Activated CD8-positive, alpha-beta memory T cell treated with anti-CD3 and anti-CD28 coated beads for 4 hours (primary cell): ENCODE results near the gene XIRP1.
"Not testable (repeated sequence)": the region's sequence is repeated elsewhere in the genome, so short reads cannot be mapped to it uniquely, and the experiment has no call there.

Experiments used
- DNase-seq, 2 donors: peaks; one replicate each; pipeline ENCODE4 v3.0.0-alpha.2; 2020; ENCODE audit warnings: low read depth in 2 of 2

XIRP1 gene

DNA sequence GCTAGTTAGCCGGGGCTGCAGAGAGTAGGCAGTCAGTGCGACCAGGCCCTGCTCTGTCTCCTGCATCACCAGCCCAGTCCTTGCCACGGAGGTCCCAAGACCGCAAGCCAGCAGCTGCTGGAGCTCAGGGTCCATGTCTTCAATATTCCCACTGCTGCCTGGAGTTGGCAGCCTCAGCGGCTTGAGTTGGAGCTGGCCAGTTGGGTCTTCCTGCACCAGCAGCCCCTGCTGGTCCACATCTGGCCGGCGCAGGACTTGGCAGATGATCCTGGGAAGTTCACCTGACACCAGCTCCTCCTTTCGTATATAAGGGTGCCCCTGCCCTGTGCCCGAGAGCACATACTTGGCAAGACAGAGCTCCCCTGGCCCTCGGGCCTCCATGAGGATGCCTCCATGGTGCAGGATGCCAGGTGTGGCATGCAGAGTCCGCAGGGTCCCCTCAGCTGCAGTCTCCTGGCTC, 5.7 kb downstream of the XIRP1 start:
- no peak for DNase-seq

DNA sequence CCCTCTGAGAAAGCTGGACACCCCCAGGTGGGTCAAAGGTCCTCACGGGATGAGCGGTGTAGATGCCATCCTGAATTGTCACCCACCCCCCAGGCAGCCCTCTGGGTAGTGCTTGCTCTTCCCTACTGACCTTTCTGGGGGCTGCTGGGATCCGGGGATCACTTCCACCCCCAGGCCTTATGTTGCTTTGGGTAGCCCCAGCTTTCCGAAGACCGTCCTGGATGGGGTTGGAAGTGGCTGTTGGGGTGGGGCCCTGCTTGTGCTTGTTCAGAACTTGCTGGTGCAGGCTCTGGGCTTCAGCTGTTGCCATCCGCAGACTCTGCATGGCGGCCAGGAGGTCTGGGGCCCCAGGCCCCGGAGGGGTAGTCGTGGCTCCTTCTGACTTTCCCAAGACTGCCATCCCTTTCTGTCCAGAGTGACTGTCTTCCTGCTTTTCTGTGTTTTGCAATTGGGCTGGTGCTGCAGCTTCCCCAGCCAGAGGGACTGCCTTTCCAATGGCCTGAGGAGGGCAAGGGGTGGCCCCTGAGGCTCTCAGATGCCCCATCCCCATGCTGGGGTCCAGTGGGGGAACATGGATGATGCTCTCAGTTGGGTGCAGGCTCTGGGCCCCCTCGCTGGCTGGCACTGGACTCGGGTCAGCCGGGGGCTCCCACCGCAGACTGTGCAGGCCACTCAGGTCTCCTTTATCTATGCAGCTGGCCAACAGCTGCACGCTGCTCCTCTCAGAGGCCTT, 6.3 kb downstream of the XIRP1 start:
- no peak for DNase-seq

DNA sequence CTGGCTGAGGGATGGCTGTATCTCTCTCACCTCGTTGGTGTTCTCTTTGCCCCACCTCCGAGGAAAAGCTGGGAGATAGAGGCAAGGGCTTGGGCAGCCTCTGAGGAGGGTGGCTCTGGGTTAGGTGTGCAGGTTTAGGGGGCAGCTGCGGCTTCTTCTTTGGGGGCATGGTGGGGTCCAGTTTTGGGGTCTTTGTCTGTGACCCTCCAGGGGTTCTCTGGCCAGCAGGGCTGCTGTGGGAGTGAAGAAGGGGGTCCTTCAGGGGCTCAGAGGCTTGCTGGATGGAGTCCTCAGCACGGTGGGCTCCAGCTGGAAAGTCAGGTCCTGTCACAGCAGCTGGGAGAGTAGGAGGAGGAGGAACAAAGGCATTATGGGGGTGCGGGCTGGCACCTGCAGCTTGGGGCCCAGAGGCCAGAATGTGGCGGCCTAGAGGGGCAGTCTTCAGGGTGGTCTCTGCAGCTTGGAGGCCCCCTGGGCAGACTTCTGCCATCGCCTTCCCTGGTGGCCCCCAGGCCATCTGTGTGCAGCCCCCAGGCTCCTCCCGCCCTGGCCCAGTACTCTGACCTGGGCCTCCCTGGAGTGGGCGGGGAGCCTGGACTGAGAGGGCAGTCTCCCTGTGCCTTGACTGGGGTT, 7.0 kb downstream of the XIRP1 start:
- DNase-seq = no peak

DNA sequence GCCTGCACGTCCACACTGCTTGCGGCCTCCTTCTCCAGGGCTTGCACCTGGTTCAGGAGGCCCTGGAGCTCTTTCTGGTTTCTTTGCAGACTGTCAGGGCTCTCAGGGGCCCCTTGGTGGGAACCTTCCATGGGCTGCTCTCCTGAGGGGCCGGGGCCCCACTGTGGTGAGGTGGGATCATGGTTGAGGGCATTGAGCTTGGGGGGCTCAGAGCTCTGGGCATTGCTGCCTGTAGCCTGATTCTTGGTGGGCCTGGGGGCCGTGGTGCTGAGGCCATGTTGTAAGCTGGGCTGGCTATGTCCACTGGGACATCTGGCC, 7.5 kb downstream of the XIRP1 start:
- DNase-seq = no peak

DNA sequence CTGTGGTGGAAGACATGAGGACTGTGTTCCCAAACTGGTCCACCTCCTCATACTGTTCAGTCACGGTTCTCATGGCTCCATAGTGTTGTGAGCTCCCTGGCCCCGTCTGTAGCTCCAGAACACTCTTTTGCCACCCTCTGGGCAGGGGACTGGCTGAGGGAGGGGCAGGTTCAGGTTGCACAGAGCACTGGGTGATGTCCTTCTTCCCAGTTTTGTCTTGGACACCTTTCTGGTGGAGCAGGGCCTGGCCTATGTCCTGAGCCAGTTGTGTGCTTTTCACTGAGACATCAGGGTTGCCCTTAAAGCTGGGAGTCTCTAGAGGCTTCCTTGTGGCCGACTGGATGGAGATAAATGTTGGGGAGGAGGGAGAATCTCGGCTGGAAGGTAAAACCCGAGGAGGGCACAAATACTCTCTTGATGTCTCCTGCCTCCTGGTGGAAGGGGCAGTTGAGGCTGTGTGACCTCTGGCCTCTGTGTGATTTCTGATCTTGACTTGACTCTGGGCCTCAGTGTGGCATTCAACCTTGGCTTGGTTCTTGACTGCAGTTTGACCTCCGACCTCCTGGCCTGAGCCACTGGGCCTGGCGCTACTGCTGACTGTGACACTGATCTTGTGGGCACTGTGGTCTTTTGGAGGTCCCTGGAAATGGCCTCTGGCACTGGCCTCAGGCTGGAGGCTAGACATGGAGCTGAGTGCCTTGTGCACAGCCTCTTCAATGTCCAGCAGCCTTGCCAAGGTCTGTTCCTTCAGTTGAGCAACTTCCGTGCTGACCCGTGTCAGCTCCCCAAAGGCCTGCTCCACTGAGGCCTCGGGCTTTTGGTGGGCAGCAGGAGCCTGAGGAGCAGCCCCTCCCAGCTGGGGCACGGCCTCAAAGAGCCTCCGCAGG, 8.1 kb downstream of the XIRP1 start:
- DNase-seq = no peak

DNA sequence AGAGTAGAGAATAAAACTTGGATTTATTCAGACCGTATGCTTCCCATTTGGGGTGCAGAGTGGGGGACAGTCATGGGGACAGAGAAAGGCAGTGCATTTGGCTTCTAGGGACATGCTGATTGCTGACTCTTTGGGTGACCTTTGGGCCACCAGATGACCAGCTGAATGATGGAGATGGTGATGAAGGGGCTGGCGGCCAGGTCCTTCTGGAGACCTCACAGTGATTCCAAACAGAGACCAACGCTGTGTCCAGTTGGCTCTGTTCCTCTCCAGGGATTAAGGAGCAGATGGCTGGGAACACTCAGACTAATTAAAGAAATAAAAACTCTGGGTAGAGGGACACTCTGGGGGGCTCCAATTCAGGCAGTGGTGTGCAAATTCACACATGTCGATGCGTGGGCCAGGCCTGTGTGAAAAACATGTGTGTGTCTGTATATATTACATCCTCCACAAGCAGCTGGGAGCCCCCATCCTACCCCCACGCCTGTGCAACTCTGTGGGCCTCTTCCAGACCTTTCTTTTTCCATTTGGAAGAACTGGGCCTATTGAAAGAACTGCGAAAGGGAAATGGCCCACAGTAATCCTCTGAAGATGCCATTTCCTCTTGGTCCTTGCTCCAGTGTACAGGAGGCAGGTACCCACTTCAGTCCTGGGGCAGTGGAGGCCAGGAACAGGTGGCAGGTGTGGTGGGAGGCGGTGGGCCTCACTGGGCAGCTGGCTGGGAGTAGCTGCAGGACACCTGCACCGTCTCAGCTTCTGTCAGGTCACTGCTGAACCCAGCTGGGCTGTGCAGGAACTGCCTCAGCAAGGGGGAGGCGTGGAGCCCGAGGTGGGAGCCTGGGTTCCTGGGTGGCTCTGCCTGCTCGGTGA, 8.9 kb downstream of the XIRP1 start:
- DNase-seq = no peak

DNA sequence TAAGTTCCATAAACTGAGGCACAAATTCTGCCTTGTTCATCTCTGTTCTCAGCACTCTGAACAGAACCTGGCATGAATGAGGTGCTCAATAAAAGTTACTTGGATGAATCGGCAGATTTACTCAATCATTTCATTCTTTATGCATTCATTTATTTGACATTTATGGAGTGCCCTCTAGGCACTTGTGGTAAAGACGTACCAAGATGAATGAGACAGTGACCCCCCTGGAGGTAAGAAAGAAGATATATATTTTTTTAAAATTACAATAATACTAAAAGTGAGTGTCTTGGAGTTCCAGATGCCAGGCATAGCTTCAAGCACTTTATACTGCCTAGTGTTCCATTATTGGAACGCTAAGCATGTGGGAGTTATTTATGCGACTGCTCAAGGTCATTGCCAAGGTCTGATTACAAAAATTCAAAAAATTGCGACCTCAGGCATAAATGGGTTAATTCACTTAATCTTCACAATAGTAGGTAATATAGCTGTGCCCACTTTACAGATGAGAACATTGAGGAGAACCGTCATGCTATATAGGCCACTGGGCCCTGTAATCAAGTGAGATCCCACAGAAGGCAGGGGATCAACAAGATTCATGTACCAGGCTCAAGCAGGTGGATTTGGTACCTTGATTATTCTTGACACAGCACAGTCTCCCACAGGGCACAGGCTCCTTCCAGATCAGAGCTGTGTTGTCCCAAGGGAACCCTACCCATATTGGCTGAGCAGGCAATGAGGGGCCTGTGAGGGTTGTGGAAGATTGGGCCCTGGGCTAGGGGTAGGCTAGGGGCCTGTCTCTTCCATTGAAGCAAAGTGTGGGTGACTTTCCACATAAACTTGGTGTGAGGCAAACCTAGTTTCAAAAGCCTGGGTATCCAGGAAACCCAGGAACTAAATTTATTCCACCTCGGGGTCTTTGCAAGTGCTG, 10.7 kb downstream of the XIRP1 start:
- DNase-seq = no peak

DNA sequence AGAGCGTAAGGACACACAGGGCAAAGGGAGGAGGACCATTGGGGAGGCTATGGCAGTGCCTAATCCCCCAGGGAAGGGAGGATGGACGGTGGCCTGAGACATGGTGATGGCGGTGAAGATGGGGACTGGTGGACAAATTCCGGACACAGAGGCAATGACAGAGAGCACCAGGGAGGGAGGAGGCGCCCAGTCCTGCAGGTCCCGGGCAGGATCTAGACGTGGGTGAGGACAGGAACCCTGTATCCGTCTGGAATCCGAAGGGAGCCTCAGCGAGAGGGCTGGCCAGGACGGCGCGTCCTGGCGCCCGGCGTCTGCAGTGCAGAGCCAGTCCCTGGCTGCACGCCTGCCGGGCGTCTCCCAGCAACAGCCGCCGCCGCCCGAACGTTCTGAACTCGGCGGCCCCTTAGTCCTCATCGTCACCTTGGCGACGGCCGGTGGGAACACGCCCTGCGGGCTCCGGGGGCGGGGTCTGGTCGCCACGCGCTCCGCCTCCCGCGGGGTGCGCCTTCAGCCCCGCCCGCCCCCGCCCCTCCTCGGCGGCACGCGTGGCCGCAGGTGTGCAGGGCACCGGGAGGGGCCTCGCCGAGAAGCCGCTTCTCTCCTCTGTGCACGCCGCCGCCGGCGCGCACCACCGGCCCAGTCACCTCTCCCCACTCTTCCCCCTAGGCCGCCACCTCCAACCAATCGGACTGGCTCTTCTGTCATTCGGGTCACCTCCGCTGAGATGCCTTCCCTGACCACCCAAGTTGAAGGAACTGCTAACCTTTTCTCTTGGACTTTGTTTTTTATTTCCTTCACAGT, 11.6 kb downstream of the XIRP1 start:
- DNase-seq = peak; percentile 77 to 82

DNA sequence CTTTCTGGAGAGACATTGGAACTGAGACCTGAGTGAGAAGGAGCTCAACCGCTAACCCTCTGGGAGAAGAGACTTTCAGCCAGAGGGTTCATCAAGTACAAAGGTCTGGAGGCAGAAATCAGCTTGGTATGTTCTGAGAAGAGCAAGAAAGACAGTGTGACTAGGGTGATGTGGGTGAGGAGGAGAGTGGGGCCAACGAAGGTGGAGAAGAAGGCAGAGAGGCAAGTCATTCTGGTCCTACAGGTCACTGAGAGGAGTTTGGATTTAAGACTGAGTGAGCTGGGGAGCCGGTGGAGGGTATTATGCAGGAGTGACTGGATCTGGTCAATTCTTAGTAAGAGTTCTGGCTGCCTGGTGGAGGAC, 12.2 kb downstream of the XIRP1 start:
- no peak for DNase-seq

DNA sequence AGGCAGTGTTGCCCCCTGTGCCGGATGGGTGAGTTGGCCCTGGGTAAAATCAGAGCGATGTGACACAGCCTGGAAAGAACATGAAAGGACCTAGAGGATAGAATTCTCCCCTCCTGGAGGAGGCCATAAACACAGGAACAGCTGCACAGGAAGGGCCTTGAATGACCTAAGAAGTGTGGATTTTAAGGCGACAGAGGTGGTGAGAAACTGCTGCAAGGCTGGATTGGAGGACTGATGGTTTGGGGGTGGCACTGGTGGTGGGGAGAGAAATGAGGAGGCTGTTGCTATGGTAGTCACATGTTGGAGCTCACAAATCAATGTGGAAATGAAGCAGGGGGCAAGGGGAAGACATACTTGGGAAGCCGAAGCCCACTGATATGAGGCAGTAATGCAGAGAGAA, 13.8 kb downstream of the XIRP1 start:
- no peak for DNase-seq

DNA sequence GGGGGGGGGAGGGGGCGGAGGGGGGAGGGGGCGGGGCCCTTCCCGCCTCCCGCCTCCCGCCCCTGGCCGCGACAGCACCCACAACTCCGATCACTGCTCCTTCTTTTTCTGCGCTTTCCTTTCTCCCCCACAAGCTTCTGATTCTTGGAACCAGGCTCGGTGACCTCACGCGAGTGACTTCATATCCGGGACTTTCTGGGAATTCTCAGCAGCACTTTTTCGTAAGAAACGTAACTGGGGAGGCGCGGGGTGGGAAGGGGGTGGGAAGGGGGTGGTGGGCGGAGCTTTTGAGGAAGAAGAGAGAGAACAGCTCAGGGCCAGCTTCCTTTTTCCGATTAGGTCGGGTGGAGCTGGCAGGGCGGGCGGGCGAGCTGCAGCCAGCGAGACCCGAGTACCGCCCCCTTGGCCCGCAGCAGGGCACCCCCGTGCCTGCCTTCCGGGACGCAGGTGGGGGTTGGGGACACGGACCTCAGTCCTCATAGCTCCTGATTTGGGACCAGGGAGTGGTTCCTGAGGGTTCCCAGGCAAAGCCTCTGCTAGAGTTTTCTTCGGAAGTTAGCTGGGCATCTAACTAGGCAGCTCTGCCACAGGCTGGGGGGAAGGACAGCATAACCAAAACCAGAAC, 14.6 kb downstream of the XIRP1 start:
- peak; percentile 44 to 66 for DNase-seq

DNA sequence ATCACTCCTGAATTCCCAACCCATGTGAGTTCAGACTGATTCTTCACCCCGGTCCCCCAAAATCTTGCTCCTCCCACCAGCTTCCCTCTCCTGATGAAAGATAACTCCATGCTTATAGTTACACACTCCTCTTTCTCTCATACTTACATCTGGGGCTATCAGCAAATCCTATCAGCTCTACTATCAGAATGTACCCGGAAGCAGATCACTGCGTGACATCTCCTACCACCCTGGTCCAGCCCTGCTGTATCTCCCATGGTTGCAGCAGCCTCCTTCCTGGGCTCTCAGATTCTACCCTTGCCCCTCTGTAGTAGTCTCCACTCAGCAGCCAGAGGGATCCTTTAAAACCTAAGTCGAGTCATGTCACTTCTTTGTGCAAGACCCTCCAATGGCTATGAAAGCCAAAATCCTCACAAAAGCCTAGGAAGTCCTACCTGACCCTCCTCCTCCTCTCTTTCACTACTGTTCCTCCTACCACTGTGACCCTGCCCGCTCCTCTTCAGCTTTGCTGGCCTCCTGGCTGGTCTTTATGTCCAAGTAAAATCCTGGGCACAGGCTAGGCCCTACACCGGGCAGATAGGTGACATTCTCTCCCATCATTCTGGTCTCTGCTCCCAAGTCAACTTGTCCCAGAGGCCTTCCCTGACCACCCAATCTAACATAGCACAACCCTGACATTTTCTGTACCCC, 16.2 kb downstream of the XIRP1 start:
- no peak for DNase-seq

DNA sequence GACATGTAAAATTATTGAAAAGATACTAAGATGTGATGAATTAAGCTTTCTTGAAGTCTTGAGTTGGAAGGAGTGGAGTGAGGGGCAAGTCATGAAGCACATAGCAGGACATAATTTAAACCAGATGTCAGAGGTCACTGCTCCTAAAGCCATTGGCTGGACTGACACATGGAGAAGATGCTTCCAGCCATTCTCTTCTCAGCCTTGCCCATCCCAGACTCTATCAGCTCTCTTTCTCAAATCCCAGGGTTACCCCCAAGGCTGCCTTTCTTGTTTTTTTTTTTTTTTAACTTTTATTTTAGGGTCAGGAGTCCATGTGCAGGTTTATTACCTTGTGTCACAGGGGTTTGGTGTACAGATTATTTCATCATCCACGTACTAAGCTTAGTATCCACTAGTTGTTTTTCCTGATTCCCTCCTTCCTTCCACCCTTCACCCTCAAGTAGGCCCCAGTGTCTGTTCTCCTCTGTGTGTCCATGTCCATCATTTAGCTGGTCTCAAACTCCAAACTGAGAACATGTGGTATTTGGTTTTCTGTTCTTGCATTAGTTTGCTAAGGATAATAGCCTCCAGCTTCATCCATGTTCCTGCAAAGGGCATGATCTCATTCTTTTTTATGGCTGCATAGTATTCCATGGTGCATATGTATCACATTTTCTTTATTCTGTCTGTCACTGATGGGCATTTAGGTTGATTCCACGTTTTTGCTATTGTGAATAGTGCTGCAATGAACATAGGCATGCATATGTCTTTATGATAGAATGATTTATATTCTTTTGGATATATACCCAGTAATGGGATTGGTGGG, 18.9 kb downstream of the XIRP1 start:
- no peak for DNase-seq

DNA sequence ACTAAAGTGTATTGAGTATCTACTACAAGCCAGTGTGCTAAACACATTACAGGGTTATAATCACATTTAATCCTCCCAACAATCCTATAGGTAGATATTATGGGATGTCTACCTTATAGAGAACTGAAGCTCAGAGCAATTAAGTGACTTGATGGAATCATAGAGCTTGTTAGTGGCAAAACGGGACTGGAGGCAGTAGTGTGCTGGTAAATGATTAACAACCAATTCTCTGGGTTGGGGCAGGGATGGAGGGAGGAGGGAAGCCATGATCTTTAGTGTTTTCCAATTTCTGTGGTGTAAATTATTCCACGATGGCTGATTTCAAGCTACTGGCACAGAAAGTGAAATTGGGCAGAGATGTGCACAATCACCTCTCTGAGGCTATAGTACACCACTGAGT, 20.5 kb downstream of the XIRP1 start:
- DNase-seq = no peak

DNA sequence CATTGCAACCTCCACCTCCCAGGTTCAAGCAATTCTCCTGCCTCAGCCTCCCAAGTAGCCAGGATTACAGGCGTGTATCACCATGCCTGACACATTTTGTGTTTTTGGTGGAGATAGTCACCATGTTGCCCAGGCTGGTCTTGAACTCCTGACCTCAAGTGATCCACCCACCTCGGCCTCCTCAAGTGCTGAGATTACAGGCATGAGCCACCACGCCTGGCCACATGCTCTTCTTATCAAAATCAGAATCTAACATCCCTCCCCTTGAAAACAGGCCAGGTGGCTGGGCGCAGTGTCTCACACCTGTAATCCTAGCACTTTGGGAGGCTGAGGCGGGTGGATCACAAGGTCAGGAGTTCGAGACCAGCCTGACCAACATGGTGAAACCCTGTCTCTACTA, 21.5 kb downstream of the XIRP1 start:
- not testable (repeated sequence) for DNase-seq

DNA sequence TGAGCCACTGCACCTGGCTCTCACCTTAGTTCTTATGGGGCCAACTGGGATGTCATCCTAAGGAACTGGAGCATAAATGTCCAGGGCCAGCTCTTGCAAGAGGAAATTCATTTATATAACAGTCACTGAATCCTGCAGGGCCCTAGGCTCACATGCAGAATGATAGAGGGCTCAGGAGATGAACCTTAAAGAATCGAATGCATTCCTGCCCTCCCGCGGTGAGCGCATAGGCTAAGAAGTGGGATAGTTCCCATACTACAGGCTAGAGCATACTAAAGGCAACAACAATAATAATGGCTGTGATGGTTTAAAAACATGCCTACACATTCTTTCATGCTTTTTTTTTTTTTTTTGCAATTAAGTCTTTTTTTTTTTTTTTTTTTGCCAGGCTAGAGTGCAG, 21.9 kb downstream of the XIRP1 start:
- no peak for DNase-seq

DNA sequence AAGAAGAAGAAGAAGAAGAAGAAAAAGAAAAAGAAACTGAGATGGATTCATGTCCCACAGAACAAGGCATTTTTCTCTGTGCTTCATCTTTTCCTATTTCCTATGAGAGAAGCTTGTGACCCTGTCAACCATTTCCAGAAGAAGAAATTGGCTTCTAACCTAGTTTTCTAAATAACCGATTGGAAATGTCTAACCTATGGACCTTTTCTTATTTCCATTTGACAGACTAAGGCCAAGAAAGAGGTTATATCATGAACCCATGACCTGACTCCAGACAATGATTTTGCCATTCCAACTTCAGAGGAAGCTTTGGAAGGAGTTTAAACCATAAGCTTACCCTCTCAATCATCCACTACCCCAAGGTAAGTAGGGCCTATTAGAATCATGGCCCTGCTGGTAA, 22.7 kb downstream of the XIRP1 start:
- no peak for DNase-seq

DNA sequence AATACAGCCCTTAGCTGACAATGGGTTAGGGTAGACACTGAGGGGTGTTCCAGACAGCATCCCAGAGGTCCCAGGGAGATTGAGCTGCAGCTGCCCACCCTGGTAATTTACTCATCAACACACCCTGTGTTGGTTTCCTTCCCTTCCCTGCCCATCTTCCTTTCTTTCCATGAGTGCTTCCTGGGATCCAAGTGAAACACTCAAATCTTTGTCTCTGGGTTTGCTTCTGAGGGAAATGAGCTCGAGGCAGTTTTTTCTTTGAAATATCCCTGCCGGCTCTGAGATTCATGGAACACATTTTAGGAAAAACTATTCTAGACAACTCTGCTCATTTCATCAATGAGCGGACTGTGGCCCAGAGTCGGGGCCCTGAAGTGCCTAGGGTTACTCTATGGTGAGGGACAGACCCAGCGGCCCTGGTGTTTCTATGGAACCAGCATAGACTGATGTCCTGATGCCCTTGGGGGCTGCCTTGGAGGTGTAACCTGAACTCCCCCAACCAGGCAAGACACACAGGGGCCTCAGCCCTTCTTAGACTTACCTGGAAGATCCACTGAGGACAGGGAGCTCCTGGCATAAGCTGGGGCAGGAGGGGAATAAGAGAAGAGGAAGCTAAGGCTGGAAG, 24.1 kb downstream of the XIRP1 start:
- no peak for DNase-seq
